ENCODE data around the gene THRB. TPM values are rescaled to one million over a fixed set of nuclear protein-coding genes. Genes with fewer than 3 reads are reported as not detected.
A peak's percentile ranks its signal among the peaks of the same experiment; 100 is the strongest.

The THRB gene
- total RNA-seq, 1 experiment from 2014 or later: 1.3 TPM

GRCh38 chr3:24229468-24230221, 265.0 kb downstream of the THRB start:
- peak; percentile 39 for DNase-seq (ENCODE audit: low read depth)

GRCh38 chr3:24227635-24228034, 267.0 kb downstream of the THRB start:
- no peak for DNase-seq (ENCODE audit: low read depth)

- DNase-seq (ENCODE audit: low read depth): no peak
These were observed 268.3 kb downstream of the THRB start for GRCh38 chr3:24226397-24226796.

- no peak for DNase-seq (ENCODE audit: low read depth)
These were observed 269.2 kb downstream of the THRB start for GRCh38 chr3:24225385-24225950.

- DNase-seq (ENCODE audit: low read depth): no peak
These were observed 269.8 kb downstream of the THRB start for GRCh38 chr3:24224666-24225384.

- DNase-seq (ENCODE audit: low read depth): peak; percentile 75
These were observed 272.4 kb downstream of the THRB start for GRCh38 chr3:24222165-24222805.

GRCh38 chr3:24220859-24221657, 273.6 kb downstream of the THRB start:
- peak; percentile 93 for DNase-seq (ENCODE audit: low read depth)

GRCh38 chr3:24215502-24215901, 279.1 kb downstream of the THRB start:
- DNase-seq (ENCODE audit: low read depth): no peak

GRCh38 chr3:24211381-24211780, 283.3 kb downstream of the THRB start:
- no peak for DNase-seq (ENCODE audit: low read depth)

GRCh38 chr3:24202071-24202470, 292.6 kb downstream of the THRB start:
- no peak for DNase-seq (ENCODE audit: low read depth)

GRCh38 chr3:24201301-24201700, 293.3 kb downstream of the THRB start:
- peak; percentile 32 for DNase-seq (ENCODE audit: low read depth)

- peak; percentile 83 for DNase-seq (ENCODE audit: low read depth)
These were observed 294.8 kb downstream of the THRB start for GRCh38 chr3:24199775-24200247.

GRCh38 chr3:24199300-24199699, 295.4 kb downstream of the THRB start:
- no peak for DNase-seq (ENCODE audit: low read depth)

GRCh38 chr3:24198728-24199127, 295.9 kb downstream of the THRB start:
- DNase-seq (ENCODE audit: low read depth): no peak

GRCh38 chr3:24197809-24198208, 296.8 kb downstream of the THRB start:
- DNase-seq (ENCODE audit: low read depth): no peak

GRCh38 chr3:24196526-24196925, 298.1 kb downstream of the THRB start:
- peak; percentile 75 for DNase-seq (ENCODE audit: low read depth)

GRCh38 chr3:24195504-24196230, 299.0 kb downstream of the THRB start:
- DNase-seq (ENCODE audit: low read depth): no peak

- no peak for DNase-seq (ENCODE audit: low read depth)
These were observed 302.1 kb downstream of the THRB start for GRCh38 chr3:24192469-24193056.

- no peak for DNase-seq (ENCODE audit: low read depth)
These were observed 302.7 kb downstream of the THRB start for GRCh38 chr3:24191801-24192403.

- DNase-seq (ENCODE audit: low read depth): no peak
These were observed 304.4 kb downstream of the THRB start for GRCh38 chr3:24190256-24190655.

Data from M059J (cell line).